HG03095 (cell line): ENCODE measurements around the gene RHOBTB1.
"Not testable (repeated sequence)": the region's sequence is repeated elsewhere in the genome, so short reads cannot be mapped to it uniquely, and the experiment has no call there.

ENCODE experiments used
- ATAC-seq: cut with Tn5 transposase; IDR thresholded peaks from one replicate; pipeline ENCODE4 v1.9.1; 2021; ENCODE audit warnings: moderate library complexity; ENCODE audit not compliant: unreplicated experiment

The RHOBTB1 gene

DNA sequence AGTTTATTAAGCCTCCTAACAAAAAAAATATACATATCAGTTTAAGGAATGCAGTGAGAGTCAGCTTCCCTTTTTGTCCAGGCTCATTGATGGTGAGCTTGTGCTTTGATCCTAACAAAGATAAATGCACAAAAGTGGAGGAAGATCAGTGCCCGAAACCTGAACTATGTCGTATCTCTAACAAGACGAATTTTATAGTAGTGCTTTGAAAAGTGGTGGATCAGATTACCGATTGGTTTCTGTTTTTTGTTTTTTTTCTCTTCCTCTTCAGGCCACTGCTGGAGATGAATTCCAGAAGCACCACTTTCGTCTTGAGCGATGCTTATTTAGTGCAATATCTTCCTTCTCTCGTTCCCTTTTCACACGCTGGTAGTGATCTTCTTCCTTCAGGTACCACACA, 72.8 kb downstream of the RHOBTB1 start:
- ATAC-seq, result no peak

DNA sequence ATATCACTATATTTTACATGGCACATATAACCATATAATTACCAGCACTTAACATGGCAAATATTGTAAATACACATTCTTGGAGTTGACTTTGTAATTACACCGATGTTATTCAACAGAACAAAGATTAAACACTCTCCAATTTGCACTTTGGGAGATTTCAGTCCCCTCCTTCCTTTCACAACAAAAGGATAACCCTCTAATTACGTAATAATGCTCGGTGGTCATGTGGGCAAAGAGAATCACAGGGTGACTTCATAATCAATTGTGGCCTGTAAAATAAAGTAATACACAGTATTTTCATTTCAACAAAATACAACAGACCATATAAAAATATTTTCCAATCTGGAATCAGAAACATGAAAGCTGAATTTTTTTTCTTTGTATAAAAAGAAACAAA, 73.2 kb downstream of the RHOBTB1 start:
- no peak for ATAC-seq

- no peak for ATAC-seq
These were observed 73.6 kb downstream of the RHOBTB1 start for GRCh38 chr10:60870416-60870728.

DNA sequence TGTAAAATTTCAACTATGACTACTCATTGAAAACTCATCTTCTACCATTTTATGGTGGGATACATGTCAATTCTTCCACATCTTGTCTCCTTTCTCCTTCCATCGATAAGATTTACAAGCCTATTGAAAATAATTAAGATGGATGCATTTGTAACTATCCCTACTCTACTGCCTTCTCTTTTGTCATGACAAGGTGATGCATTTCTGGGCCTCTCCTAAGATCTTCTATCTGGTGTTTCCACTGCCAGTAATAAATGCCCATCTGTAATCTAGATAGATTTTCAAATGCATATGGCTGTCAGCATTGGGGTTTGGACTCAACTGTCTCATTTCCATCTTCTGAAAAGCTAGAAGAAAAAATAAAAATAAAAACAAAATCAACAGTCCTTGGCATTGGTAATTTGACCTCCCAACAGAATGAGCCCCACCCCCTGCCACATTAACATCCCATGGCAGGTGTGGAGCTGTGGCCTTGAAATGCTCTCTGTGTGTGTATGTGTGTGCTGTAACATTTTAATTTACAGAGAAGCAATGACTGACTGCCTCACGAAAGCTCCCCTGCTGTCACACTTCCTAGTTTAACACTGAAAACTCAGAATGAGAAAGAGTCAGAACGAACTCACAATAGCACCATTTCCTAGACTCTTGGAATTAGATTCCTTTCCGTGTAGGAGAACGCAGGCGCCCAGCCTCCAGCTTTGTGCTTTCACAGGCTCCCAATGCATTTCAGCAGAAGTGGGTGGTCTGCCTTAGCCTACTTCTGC, 74.2 kb downstream of the RHOBTB1 start:
- ATAC-seq, result no peak

GRCh38 chr10:60868946-60869345, 75.0 kb downstream of the RHOBTB1 start:
- ATAC-seq, result no peak

DNA sequence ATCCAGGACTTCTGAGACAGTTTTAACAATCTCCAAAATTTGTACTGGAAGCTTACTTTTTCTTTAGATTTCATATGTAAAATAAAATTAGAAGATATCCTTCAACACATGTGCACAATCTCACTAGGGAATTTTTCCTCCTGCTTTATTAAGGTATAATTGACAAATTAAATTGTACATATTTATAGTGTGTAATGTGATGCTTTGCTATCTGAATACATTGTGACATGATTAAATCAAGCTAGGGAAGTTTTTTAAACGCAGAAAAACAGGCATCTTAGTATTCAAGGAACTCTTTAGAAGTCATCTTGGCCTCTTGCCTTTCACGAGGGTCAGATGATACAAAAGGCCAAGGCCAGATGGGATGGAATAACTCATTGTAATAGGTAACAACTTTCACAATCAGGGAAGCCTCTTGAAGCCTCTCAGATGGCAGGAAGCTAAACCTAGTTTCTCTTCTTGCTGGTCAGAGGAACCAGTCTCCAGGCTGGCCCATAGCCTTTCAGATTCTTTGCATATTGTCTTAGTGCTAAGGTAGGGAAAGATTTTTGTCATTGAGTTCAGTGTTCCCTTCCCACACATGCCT, 78.7 kb downstream of the RHOBTB1 start:
- no peak for ATAC-seq

DNA sequence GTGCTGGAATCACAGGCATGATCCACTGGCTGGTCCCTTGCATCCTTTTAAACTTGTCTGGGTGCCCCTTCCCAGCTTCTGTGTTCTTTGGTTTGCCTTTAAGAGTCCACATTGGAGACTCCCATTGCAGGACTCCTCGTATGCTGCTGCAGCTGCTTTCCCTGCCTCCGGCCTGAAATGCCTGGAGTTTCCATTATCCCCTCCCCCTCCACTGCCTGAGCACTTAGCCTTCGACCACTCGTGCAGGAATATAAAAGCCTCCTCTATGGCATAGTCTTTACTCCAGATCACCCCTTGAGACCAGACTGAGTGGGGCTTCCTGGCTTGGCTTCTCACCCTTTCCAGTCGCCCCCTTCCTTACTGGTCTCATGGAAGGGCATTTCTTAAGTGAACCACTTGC, 80.2 kb downstream of the RHOBTB1 start:
- ATAC-seq, result no peak

GRCh38 chr10:60862517-60862916, 81.5 kb downstream of the RHOBTB1 start:
- ATAC-seq, result no peak

- no peak for ATAC-seq
These were observed 87.6 kb downstream of the RHOBTB1 start for GRCh38 chr10:60856405-60856804.

DNA sequence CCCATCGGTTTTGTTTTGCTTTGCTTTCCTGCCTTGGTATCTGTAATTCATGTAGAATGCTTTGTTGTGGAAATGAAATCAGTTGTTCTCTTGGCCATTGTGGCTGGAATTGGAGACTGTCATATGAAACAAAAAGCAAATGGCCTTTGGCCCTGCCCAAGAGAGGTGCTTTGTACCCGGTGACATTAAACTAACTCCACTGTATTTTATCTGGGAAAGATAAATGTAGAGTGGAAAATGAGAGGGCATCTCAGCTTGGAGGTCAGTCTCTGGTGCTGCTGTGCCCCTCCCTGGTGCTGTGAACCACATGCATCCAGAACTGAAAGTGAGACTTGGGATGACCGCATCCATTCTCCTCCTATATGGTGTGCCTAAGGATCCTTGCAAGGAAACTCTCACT, 90.3 kb downstream of the RHOBTB1 start:
- no peak for ATAC-seq

DNA sequence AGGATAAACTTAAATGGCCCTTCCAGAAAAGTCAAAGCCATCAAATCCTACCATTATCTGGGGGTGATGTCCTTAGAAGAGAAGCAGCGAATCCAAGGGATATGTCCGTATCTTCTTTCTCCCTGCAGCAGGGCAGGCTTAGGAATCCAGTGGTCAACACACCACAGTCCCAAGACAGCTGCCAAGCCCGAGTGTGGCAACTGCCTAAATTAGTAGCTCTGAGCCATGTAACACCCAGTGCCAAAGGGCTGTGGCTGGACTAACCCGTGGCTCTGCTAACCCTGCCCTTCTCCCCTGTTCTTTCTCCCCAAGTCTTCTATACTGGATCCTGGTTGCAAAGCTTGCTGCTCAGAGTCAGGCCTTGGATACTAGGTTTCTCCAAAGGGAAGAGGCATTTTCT, 90.9 kb downstream of the RHOBTB1 start:
- no peak for ATAC-seq

DNA sequence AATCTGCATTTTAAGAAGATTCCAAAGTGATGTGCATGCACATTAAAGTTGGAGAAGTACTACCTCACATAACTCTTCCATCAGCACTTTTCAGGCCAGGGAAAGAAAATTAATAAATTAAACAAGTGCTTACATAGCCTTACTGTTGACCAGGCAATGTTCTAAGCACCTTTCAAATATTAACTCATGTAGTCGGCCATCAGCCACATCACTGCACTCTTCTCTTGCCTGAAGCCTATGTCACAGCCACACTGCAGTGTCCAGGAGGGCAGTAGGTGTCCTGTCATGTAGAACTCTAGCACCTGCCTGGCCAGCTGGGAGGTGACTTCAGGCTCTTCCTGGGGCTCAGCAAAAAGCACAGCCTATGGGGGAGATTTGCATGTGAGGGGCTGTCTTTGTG, 94.2 kb downstream of the RHOBTB1 start:
- ATAC-seq, result no peak

- no peak for ATAC-seq
These were observed 94.8 kb downstream of the RHOBTB1 start for GRCh38 chr10:60849217-60849616.

DNA sequence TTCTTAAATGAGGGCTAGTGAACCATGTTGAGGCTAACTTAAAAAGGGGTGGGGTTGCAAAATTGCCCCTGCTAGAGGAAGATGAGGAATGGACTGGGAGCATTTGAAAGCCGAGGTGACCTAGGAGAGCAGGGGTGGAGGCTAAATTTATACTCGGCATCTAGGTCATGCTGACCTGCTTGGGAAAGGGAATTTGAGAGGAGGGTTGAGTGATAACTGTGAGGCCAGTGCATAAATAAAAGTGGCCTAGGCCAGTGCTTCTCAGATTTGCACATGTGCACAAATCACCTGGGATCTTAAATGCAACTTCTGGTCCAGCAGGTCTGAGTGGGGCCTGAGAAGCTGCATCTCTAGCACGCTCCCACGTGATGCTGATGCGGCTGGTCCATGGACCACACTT, 95.3 kb downstream of the RHOBTB1 start:
- ATAC-seq, result no peak

- ATAC-seq, result no peak
These were observed 95.9 kb downstream of the RHOBTB1 start for GRCh38 chr10:60848126-60848525.

DNA sequence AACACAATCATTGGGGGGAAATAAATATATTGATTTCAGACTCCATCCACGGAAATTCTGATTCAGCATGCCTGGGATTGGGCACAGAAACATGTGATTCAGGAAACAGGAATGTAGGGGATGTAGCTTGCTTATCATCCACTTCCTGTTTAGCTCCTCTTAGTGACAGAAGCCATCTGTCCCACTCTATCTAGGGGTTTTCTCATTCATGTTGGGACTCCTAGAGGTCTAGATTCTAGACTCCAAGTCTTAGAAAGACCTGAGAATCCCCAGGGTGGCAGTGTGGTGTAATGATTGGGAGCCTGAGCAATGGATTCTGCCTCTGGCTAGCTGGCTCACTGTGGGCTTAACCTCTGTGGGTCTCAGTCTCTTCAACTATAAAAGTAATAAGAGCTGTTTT, 97.8 kb downstream of the RHOBTB1 start:
- ATAC-seq, result no peak

DNA sequence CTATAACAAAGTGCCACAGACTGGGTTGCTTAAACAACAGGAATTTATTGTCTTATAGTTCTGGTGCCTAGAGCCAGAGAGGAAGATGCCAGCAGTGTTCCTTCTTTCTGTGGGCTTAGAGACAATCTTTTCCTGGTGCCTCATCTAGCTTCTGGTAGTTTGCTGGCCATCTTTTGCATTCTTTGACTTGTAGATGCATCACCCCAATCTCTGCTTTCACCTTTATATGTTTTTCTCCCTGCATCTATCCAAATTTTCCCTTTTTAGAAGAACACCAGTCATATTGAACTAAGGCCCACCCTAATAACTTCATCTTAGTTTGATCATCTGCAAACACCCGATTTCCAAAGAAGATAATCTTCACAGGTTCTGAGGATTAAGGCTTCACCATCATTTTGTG, 98.9 kb downstream of the RHOBTB1 start:
- no peak for ATAC-seq

- ATAC-seq, result no peak
These were observed 101.3 kb downstream of the RHOBTB1 start for GRCh38 chr10:60842694-60843093.

DNA sequence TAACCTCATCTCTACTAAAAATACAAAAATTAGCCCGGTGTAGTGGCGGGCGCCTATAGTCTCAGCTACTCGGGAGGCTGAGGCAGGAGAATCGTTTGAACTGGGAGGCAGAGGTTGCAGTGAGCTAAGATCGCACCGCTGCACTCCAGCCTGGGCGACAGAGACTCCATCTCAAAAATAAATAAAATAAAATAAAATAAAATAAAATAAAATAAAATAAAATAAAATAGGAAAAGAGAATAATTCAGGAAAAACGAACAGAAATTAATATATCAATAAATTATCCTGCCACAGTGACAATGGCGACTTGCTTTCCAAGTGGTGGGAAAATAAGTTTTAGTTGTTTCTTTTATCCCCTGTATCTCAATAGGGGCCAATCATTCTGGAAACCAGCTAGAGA, 102.8 kb downstream of the RHOBTB1 start:
- ATAC-seq, result not testable (repeated sequence)

DNA sequence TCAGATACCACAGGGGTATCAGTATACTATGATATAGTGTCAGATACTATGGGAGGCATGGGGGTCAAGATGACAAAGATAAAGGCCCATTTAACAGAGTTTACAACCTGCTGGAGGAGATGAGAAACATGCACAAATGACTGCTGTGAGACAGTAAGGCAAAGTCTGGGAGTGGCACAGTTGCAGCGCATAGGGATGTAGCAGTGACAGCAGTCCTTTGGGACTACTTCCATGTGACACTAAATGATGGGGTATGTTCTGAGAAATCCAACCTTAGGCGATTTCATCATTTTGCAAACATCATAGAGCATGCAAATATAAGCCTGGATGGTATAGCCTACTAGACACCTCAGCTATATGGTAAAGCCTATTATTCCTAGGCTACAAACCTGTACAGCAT, 108.9 kb downstream of the RHOBTB1 start:
- ATAC-seq, result no peak

DNA sequence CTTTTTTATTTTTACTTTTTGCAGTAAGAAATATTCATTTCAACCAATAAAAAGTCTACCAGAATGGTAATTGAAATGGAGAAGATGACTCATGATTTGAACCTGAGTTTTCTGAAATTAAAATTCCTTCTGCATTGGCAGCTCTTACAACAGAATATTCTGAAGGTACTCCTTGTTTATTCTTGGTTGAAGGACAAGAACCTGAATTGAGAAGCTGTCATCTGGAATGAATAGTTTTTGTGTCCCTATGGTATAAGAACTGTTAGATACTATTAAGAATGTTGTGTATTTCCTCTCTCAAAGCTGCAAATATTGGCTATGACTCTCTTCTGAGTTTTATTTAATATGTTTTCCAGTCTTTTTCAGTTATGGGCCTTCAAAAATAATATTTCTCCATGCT, 109.6 kb downstream of the RHOBTB1 start:
- ATAC-seq, result no peak

DNA sequence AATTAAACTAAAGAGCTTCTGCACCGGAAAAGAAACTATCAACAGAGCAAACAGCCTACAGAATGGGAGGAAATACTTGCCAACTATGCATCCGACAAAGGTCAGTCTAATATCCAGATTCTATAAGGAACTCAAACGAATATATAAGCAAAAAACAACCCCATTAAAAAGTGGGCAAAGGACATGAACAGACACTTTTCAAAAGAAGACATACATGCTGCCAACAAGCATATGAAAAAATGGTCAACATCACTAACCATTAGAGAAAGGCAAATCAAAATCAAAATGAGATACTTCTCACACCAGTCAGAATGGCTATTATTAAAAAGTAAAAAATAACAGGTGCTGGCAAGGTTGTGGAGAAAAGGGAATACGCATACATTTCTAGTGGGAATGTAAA, 111.8 kb downstream of the RHOBTB1 start:
- ATAC-seq, result not testable (repeated sequence)

GRCh38 chr10:60828489-60828852, 115.5 kb downstream of the RHOBTB1 start:
- ATAC-seq, result no peak
